Measurements from ENCODE around the gene GGT6.

Gene GGT6

GRCh38 chr17:4536742-4537411 is 23.5 kb downstream of the GGT6 start:
- DNase-seq, result no peak

- DNase-seq, result no peak
Observed at GRCh38 chr17:4536259-4536741, 24.1 kb downstream of the GGT6 start.

- DNase-seq, result no peak
Observed at GRCh38 chr17:4535667-4536258, 24.6 kb downstream of the GGT6 start.

GRCh38 chr17:4534928-4535666 is 25.3 kb downstream of the GGT6 start:
- no peak for DNase-seq

GRCh38 chr17:4534515-4534914 is 25.9 kb downstream of the GGT6 start:
- no peak for DNase-seq

GRCh38 chr17:4533523-4534504 is 26.6 kb downstream of the GGT6 start:
- no peak for DNase-seq

GRCh38 chr17:4532860-4533522 is 27.4 kb downstream of the GGT6 start:
- DNase-seq, result no peak

- no peak for DNase-seq
Observed at GRCh38 chr17:4531988-4532736, 28.2 kb downstream of the GGT6 start.

- no peak for DNase-seq
Observed at GRCh38 chr17:4530799-4531730, 29.3 kb downstream of the GGT6 start.

GRCh38 chr17:4529533-4530152 is 30.7 kb downstream of the GGT6 start:
- no peak for DNase-seq

GRCh38 chr17:4527566-4528125 is 32.7 kb downstream of the GGT6 start:
- DNase-seq, result no peak

- DNase-seq, result no peak
Observed at GRCh38 chr17:4527134-4527533, 33.2 kb downstream of the GGT6 start.

GRCh38 chr17:4525691-4526397 is 34.5 kb downstream of the GGT6 start:
- DNase-seq, result no peak

GRCh38 chr17:4523946-4524345 is 36.4 kb downstream of the GGT6 start:
- DNase-seq, result no peak

GRCh38 chr17:4522661-4523060 is 37.7 kb downstream of the GGT6 start:
- no peak for DNase-seq

GRCh38 chr17:4520894-4521600 is 39.3 kb downstream of the GGT6 start:
- DNase-seq, result no peak

GRCh38 chr17:4520060-4520893 is 40.1 kb downstream of the GGT6 start:
- DNase-seq, result no peak

Data from stimulated activated CD4-positive, alpha-beta T cell treated with anti-CD3 and anti-CD28 coated beads, Interleukin-12 subunit alpha, Interleukin-12 subunit beta, amount 100 ng/mL, for 4 hours (primary cell).